ENCODE results near the gene THAP3. TPM values are rescaled to one million over a fixed set of nuclear protein-coding genes. Genes with fewer than 3 reads are reported as not detected.

Gene THAP3
- total and polyA plus RNA-seq, 2 of the 4 experiments (the other 2 are of a cell fraction) = 14.2 to 14.9 TPM

DNA sequence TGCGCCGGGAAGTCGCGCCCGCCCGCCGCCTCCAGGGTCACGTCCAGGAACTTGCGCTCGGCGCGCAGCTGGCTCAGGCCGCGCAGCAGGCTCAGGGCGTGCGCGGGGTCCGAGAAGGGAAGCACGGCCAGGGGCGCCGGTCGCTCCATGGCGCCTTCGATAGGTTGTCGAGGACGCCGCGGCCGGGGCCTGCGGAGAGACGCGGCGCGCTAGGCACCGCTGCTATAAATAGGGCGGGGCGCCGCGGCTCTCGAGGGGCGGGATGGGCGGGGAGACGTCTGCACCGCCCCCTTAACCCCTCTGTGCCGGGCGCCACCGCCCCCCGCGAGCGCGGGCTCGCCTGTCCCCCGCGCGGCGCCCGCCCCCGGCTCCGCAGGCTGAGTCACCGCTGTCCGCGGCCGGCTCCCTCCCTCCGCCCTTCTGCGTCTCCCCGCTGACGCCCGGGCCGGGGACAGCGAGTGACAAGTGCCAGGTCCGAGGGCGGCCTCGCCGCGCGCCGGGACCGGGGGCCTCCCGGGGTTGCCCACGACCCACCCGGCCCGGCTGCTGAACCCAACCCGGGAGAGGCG lies 21.9 kb upstream of the THAP3 start, which contains the start of gene KLHL21:
KLHL21 (minus strand) TSS at position 201 of the 569 bp plus-strand sequence; CDS start at position 149, 52 bp downstream.
- peak within 1 kb of the TSS; percentile 100 for H2AK9ac ChIP-seq (replicated peaks; ENCODE audit: low read depth, low read length, poor library complexity)
- CTCF ChIA-PET = interaction anchor here (0.7 kb wide), 1 partner anchor 21 kb away, joined by 5 read pairs; no protein-coding TSS in a partner anchor

More for the DNA sequence above, 21.9 kb upstream of the THAP3 start, which contains the start of gene KLHL21:
- Histone ChIP-seq H2AFZ (replicated peaks; ENCODE audit: low read length, poor library complexity) (peak within 1 kb of the TSS; percentile 96), H4K91ac (ENCODE audit: insufficient read depth, low read depth, low read length) (peak within 1 kb of the TSS; percentile 96), H4K20me1 (ENCODE audit: insufficient read depth, low read length) (peaks cover 42% of the 10 kb centered on the region), H2BK120ac (ENCODE audit: low read depth, low read length) (peak within 1 kb of the TSS; percentile 95), H4K5ac (ENCODE audit: low read depth, low read length) (peak within 1 kb of the TSS; percentile 96), H4K8ac (ENCODE audit: low read depth in 2 of 2, low read length in 2 of 2) (peak within 1 kb of the TSS; percentile 98), H3K9ac (ENCODE audit: low read depth, low read length) (peak within 1 kb of the TSS; percentile 81), H3K27me3 (ENCODE audit: control insufficient read depth, insufficient read depth, low read length) (no peaks in the 10 kb centered on the region), H2BK5ac (ENCODE audit: low read depth, low read length, poor library complexity, severe bottlenecking) (peak within 1 kb of the TSS; percentile 96), H3K56ac (ENCODE audit: extremely low read depth, insufficient read depth, low read length) (peak within 1 kb of the TSS; percentile 94), H3K4me3 (ENCODE audit: insufficient read depth, low read depth, low read length) (peak within 1 kb of the TSS; percentile 88), H3K18ac (ENCODE audit: low read depth, low read length) (peak within 1 kb of the TSS; percentile 81), H3K4me1 (ENCODE audit: control insufficient read depth, insufficient read depth, low read length) (peaks cover 14% of the 10 kb centered on the region), H3K4ac (ENCODE audit: low read depth, low read length) (peak within 1 kb of the TSS; percentile 85), H2BK15ac (ENCODE audit: low read depth, low read length) (peak within 1 kb of the TSS; percentile 89), H3K9me3 (ENCODE audit: control insufficient read depth, insufficient read depth, low read length) (no peaks in the 10 kb centered on the region), H3K79me1 (ENCODE audit: low read depth in 1 of 2, low read length in 2 of 2) (peaks cover 2 to 44% of the 10 kb centered on the region in 2 experiments; a peak in 3 of 4 replicates), H3K23ac (ENCODE audit: low read depth, low read length) (peak within 1 kb of the TSS; percentile 98), H3K4me2 (ENCODE audit: low read depth, low read length) (peak within 1 kb of the TSS; percentile 75), H2BK20ac (ENCODE audit: low read depth, low read length) (peak within 1 kb of the TSS; percentile 80), H3K27ac (ENCODE audit: insufficient read depth, low read length) (peak within 1 kb of the TSS; percentile 95), H3K36me3 (ENCODE audit: control insufficient read depth, insufficient read depth, low read length) (peaks cover 9% of the 10 kb centered on the region; the same call in 1 of the 2 replicates), H3K9me1 (ENCODE audit: insufficient read depth, low read length) (peaks cover 13% of the 10 kb centered on the region), H3K14ac (replicated peaks; ENCODE audit: low read depth, low read length) (peak within 1 kb of the TSS; percentile 96), H2AK5ac (ENCODE audit: low read depth, low read length) (peak within 1 kb of the TSS; percentile 91)
- dilution Hi-C loops (cut with HindIII; ENCODE audit: low sequenced_read_pairs, unreplicated experiment) (no loop called here), intact Hi-C loops (cut with micrococcal nuclease) (no loop called here), in situ Hi-C loops (cut with MboI; ENCODE audit: low sequenced_read_pairs) (no loop called here)
- ATAC-seq (ENCODE audit: low read depth) (peak; percentile 72), DNase-seq (peak; percentile 86)
- no TSS peak for BruUV-seq (replicated peaks)
- POLR2A ChIA-PET (ENCODE audit: unreplicated experiment) = no interaction called here
- TF ChIP-seq, protein P1, sequence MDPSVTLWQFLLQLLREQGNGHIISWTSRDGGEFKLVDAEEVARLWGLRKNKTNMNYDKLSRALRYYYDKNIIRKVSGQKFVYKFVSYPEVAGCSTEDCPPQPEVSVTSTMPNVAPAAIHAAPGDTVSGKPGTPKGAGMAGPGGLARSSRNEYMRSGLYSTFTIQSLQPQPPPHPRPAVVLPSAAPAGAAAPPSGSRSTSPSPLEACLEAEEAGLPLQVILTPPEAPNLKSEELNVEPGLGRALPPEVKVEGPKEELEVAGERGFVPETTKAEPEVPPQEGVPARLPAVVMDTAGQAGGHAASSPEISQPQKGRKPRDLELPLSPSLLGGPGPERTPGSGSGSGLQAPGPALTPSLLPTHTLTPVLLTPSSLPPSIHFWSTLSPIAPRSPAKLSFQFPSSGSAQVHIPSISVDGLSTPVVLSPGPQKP (IDR thresholded peaks at IDR 0.05; ENCODE audit: borderline replicate concordance, low read depth, low read length) = no peak
- TF ChIP-seq BHLHE40 (IDR thresholded peaks at IDR 0.05; ENCODE audit: low read depth, low read length) (no peak), FOS (IDR thresholded peaks at IDR 0.05; ENCODE audit: low read depth, low read length) (peak; percentile 66), RCOR1 (IDR thresholded peaks at IDR 0.05; ENCODE audit: insufficient replicate concordance, low read length) (no peak), CHD1 (IDR thresholded peaks at IDR 0.05; ENCODE audit: low read depth, low read length) (no peak), CTCF (conservative IDR thresholded peaks at IDR 0.05; ENCODE audit: low read depth, low read length) (no peak), POLR2A (IDR thresholded peaks at IDR 0.05; ENCODE audit: low read depth, low read length) (peak; percentile 97), MAZ (IDR thresholded peaks at IDR 0.05; ENCODE audit: borderline replicate concordance, low read depth, low read length) (peak; percentile 96), MXI1 (IDR thresholded peaks at IDR 0.05; ENCODE audit: borderline replicate concordance, low read depth, low read length) (no peak), NFE2L2 (IDR thresholded peaks at IDR 0.05; ENCODE audit: low read depth, low read length) (no peak), RAD21 (IDR thresholded peaks at IDR 0.05; ENCODE audit: low read length) (no peak), MAFK (IDR thresholded peaks at IDR 0.05; ENCODE audit: low read depth, low read length) (no peak), SMC3 (IDR thresholded peaks at IDR 0.05; ENCODE audit: low read depth, low read length) (no peak), CEBPB (IDR thresholded peaks at IDR 0.05; ENCODE audit: low read depth, low read length) (no peak), RFX5 (IDR thresholded peaks at IDR 0.05; ENCODE audit: low read depth, low read length) (no peak)
- TF ChIP-seq, protein P2, sequence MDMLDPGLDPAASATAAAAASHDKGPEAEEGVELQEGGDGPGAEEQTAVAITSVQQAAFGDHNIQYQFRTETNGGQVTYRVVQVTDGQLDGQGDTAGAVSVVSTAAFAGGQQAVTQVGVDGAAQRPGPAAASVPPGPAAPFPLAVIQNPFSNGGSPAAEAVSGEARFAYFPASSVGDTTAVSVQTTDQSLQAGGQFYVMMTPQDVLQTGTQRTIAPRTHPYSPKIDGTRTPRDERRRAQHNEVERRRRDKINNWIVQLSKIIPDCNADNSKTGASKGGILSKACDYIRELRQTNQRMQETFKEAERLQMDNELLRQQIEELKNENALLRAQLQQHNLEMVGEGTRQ (IDR thresholded peaks at IDR 0.05; ENCODE audit: low read depth, low read length) = no peak
- WGBS, 2 experiments (ENCODE audit: extremely low coverage in 2 of 2, insufficient read length in 1 of 2) = 0% methylated on average over 49 of the region's 84 CpGs; no CpG with 5 or more reads in 1 of the 2 experiments
